HepG2 (cell line): ENCODE measurements around the gene SPSB1. TPM values are rescaled to one million over a fixed set of nuclear protein-coding genes. Genes with fewer than 3 reads are reported as not detected.
A peak's percentile ranks its signal among the peaks of the same experiment; 100 is the strongest.

Experiments used
- AHR ChIP-seq: IDR thresholded peaks from 2 replicates; pipeline ENCODE4 v1.6.1; 2018; ENCODE audit warnings: missing genetic modification reagents, missing compliant biosample characterization
- DNMT3B ChIP-seq: conservative IDR thresholded peaks from 2 replicates; pipeline ENCODE4 v1.6.1; 2016; ENCODE audit warnings: missing biosample characterization, control low read depth
- DPF2 ChIP-seq: sonication (generic); formaldehyde crosslinking; IDR thresholded peaks from 2 replicates; pipeline ENCODE4 v1.4.0; 2020; ENCODE audit warnings: mild to moderate bottlenecking, low read depth, missing genetic modification reagents, borderline replicate concordance
- ELF1 ChIP-seq: sonication (generic); formaldehyde crosslinking; IDR thresholded peaks from 2 replicates; pipeline ENCODE4 v1.4.0; 2020; ENCODE audit warnings: missing genetic modification reagents
- HDAC2 ChIP-seq: sonication (generic); formaldehyde crosslinking; IDR thresholded peaks from 2 replicates; pipeline ENCODE4 v1.4.0; 2020; ENCODE audit warnings: missing genetic modification reagents
- ISX ChIP-seq: sonication (generic); formaldehyde crosslinking; conservative IDR thresholded peaks from 2 replicates; pipeline ENCODE4 v1.5.0; 2020; ENCODE audit warnings: missing genetic modification reagents
- MYPOP ChIP-seq: sonication (generic); formaldehyde crosslinking; IDR thresholded peaks from 2 replicates; pipeline ENCODE4 v1.8.1; 2023; ENCODE audit warnings: mild to moderate bottlenecking, moderate library complexity, missing genetic modification reagents
- SNAI1 ChIP-seq: sonication (generic); formaldehyde crosslinking; IDR thresholded peaks from 2 replicates; pipeline ENCODE4 v1.5.0; 2020; ENCODE audit warnings: mild to moderate bottlenecking, missing genetic modification reagents, borderline replicate concordance
- ZBTB46 ChIP-seq: sonication (generic); formaldehyde crosslinking; IDR thresholded peaks from 2 replicates; pipeline ENCODE4 v1.4.0; 2020; ENCODE audit warnings: mild to moderate bottlenecking, missing genetic modification reagents, borderline replicate concordance
- ZIK1 ChIP-seq: sonication (generic); formaldehyde crosslinking; IDR thresholded peaks from 2 replicates; pipeline ENCODE4 v1.5.0; 2020; ENCODE audit warnings: mild to moderate bottlenecking, low read depth, missing genetic modification reagents, borderline replicate concordance
- ZMYM3 ChIP-seq: sonication (generic); formaldehyde crosslinking; IDR thresholded peaks from 2 replicates; pipeline ENCODE4 v1.5.1; 2020; ENCODE audit warnings: mild to moderate bottlenecking, missing genetic modification reagents
- ZNF207 ChIP-seq: fragments of 450-650 bp; IDR thresholded peaks from 2 replicates; pipeline ENCODE4 v1.6.1; 2016; ENCODE audit warnings: antibody characterized with exemption, borderline replicate concordance
- ZNF225 ChIP-seq: sonication (generic); formaldehyde crosslinking; IDR thresholded peaks from 2 replicates; pipeline ENCODE4 v1.4.0; 2020; ENCODE audit warnings: mild to moderate bottlenecking, missing genetic modification reagents
- ZNF570 ChIP-seq: sonication (generic); formaldehyde crosslinking; IDR thresholded peaks from 2 replicates; pipeline ENCODE4 v1.4.0; 2020; ENCODE audit warnings: mild to moderate bottlenecking, missing genetic modification reagents, borderline replicate concordance
- ZNF589 ChIP-seq: sonication (generic); formaldehyde crosslinking; conservative IDR thresholded peaks from 2 replicates; pipeline ENCODE4 v1.8.0; 2022; ENCODE audit warnings: mild to moderate bottlenecking, moderate library complexity, missing genetic modification reagents
- ZNF747 ChIP-seq: sonication (generic); formaldehyde crosslinking; IDR thresholded peaks from 2 replicates; pipeline ENCODE4 v1.8.1; 2023; ENCODE audit warnings: missing genetic modification reagents, mild to moderate bottlenecking, borderline replicate concordance
- polyA plus RNA-seq, 8 experiments: library from polyadenylated mRNA; depleted of rRNA in 3 of 8; stranded (reverse) in 7 of 8; unstranded in 1 of 8; fragments of >200 nt; fragmentation: Illumina TruSeq in 4 of 8; extraction: Trizol in 4 of 8; gene quantifications; 2 replicates each; pipeline versions ENCODE4 v1.2.1 to v1.2.3, GENCODE V29; 2011 to 2016; ENCODE audit warnings: low read depth in 4 of 8, missing spikeins in 1 of 8, mixed read lengths in 1 of 8; ENCODE audit not compliant: insufficient read depth in 1 of 8
- total RNA-seq, 5 experiments: library from RNA; depleted of rRNA; stranded (reverse); fragments of >200 nt; fragmentation: Illumina TruSeq; extraction: Trizol; gene quantifications; 2 replicates each; pipeline ENCODE4 v1.2.3, GENCODE V29; 2016; ENCODE audit warnings: low read depth in 1 of 5
- TF ChIP-seq, protein P1 (sequence below): sonication (generic); formaldehyde crosslinking; IDR thresholded peaks from 2 replicates; pipeline ENCODE4 v1.5.0; 2020; ENCODE audit warnings: mild to moderate bottlenecking, missing genetic modification reagents
- TF ChIP-seq, protein P2 (sequence below): sonication (generic); formaldehyde crosslinking; IDR thresholded peaks from 2 replicates; pipeline ENCODE4 v1.8.0; 2022; ENCODE audit warnings: mild to moderate bottlenecking, missing genetic modification reagents, moderate library complexity
- TF ChIP-seq, protein P3 (sequence below): sonication (generic); formaldehyde crosslinking; conservative IDR thresholded peaks from 2 replicates; pipeline ENCODE4 v1.5.0; 2020; ENCODE audit warnings: missing genetic modification reagents
- TF ChIP-seq, protein P4 (sequence below): sonication (generic); formaldehyde crosslinking; IDR thresholded peaks from 2 replicates; pipeline ENCODE4 v1.4.0; 2020; ENCODE audit warnings: mild to moderate bottlenecking, missing genetic modification reagents

The SPSB1 gene
- total and polyA plus RNA-seq, 2 of the 13 experiments (the other 11 are each of a cell fraction or from before 2014, with no cell fraction given), result 5.0 to 8.0 TPM

DNA sequence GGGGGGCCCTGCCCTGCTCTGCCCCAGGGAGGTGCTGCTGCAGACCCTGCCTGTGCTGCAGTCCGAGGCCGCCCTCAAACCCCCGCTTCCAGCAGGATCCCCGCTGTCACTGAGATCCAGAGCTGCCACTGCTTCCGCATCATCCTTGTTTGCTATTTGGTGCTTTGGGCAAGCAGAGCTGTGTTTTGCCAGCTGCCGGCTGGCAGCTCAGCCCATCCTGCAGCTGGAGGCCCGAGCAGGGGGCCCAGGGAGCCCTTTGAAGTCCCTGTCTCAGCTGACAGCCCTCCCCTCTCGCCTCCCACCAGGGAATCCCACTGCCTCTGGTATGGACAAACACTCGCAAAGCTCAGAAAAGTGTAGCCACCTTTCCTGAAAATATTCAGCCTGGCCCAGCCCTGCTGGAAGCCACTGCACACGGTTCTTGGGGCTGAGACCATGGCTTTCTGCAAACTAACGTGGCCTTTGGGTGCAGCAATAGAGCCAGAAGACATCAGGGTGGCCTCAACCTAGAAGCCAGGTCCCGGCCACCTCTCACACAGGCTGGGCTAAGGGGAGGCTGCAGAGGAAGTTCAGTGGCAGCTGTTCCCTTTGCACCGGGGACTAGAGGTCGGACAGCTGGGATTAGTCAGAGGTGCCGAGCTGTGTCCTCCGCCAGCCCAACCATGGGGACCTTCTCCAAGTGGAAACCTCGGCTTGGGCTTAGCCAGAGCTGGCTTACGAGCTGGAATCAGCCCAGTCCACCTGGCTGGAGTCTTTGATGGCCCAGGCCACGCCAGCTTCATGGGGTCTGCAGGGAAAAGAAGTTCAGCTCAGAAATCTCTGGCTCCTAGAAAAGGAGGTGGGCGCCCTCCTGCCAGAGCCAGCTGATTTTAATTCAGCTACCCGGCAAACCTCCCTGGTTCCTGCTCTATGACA lies 107.1 kb downstream of the SPSB1 start (continued):
- TF ChIP-seq, protein P1, sequence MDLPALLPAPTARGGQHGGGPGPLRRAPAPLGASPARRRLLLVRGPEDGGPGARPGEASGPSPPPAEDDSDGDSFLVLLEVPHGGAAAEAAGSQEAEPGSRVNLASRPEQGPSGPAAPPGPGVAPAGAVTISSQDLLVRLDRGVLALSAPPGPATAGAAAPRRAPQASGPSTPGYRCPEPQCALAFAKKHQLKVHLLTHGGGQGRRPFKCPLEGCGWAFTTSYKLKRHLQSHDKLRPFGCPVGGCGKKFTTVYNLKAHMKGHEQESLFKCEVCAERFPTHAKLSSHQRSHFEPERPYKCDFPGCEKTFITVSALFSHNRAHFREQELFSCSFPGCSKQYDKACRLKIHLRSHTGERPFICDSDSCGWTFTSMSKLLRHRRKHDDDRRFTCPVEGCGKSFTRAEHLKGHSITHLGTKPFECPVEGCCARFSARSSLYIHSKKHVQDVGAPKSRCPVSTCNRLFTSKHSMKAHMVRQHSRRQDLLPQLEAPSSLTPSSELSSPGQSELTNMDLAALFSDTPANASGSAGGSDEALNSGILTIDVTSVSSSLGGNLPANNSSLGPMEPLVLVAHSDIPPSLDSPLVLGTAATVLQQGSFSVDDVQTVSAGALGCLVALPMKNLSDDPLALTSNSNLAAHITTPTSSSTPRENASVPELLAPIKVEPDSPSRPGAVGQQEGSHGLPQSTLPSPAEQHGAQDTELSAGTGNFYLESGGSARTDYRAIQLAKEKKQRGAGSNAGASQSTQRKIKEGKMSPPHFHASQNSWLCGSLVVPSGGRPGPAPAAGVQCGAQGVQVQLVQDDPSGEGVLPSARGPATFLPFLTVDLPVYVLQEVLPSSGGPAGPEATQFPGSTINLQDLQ (CRISPR knock-in tag), result no peak
- TF ChIP-seq ZNF207 (no peak), ZNF225 (CRISPR knock-in tag) (no peak), ZNF589 (no peak), ISX (no peak), SNAI1 (CRISPR knock-in tag) (no peak), ZIK1 (CRISPR knock-in tag) (no peak), ZBTB46 (CRISPR knock-in tag) (no peak), HDAC2 (CRISPR knock-in tag) (peak; percentile 39; the same call in 1 of the 2 replicates), MYPOP (CRISPR knock-in tag) (no peak), AHR (CRISPR knock-in tag) (no peak), ZNF570 (no peak), ZMYM3 (CRISPR knock-in tag) (no peak), ZNF747 (peak; percentile 70; the same call in 1 of the 2 replicates), DPF2 (CRISPR knock-in tag) (no peak), DNMT3B (no peak), ELF1 (CRISPR knock-in tag) (peak; percentile 43; the same call in 1 of the 2 replicates)
- TF ChIP-seq, protein P2, sequence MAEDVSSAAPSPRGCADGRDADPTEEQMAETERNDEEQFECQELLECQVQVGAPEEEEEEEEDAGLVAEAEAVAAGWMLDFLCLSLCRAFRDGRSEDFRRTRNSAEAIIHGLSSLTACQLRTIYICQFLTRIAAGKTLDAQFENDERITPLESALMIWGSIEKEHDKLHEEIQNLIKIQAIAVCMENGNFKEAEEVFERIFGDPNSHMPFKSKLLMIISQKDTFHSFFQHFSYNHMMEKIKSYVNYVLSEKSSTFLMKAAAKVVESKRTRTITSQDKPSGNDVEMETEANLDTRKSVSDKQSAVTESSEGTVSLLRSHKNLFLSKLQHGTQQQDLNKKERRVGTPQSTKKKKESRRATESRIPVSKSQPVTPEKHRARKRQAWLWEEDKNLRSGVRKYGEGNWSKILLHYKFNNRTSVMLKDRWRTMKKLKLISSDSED (CRISPR knock-in tag), result no peak
- TF ChIP-seq, protein P3, sequence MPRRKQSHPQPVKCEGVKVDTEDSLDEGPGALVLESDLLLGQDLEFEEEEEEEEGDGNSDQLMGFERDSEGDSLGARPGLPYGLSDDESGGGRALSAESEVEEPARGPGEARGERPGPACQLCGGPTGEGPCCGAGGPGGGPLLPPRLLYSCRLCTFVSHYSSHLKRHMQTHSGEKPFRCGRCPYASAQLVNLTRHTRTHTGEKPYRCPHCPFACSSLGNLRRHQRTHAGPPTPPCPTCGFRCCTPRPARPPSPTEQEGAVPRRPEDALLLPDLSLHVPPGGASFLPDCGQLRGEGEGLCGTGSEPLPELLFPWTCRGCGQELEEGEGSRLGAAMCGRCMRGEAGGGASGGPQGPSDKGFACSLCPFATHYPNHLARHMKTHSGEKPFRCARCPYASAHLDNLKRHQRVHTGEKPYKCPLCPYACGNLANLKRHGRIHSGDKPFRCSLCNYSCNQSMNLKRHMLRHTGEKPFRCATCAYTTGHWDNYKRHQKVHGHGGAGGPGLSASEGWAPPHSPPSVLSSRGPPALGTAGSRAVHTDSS (CRISPR knock-in tag), result no peak
- TF ChIP-seq, protein P4, sequence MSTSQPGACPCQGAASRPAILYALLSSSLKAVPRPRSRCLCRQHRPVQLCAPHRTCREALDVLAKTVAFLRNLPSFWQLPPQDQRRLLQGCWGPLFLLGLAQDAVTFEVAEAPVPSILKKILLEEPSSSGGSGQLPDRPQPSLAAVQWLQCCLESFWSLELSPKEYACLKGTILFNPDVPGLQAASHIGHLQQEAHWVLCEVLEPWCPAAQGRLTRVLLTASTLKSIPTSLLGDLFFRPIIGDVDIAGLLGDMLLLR, result no peak
